Activated gamma-delta T cell treated with Interleukin-2 at 50 U/mL for 16 hours (primary cell): ENCODE measurements around the gene SLC19A2.

ENCODE experiments used
- DNase-seq: peaks from one replicate; pipeline ENCODE4 v3.0.0-alpha.2; 2020

The SLC19A2 gene

GRCh38 chr1:169473347-169473746 lies 12.4 kb downstream of the SLC19A2 start:
- no peak for DNase-seq

- DNase-seq, result no peak
These were observed 13.0 kb downstream of the SLC19A2 start for GRCh38 chr1:169472738-169473137.

GRCh38 chr1:169468982-169469381 lies 16.8 kb downstream of the SLC19A2 start:
- DNase-seq, result no peak

- DNase-seq, result no peak
These were observed 19.2 kb downstream of the SLC19A2 start for GRCh38 chr1:169466259-169467230.

- DNase-seq, result no peak
These were observed 20.5 kb downstream of the SLC19A2 start for GRCh38 chr1:169465281-169465680.

- no peak for DNase-seq
These were observed 23.4 kb downstream of the SLC19A2 start for GRCh38 chr1:169462385-169462784.

- no peak for DNase-seq
These were observed 24.2 kb downstream of the SLC19A2 start for GRCh38 chr1:169461390-169462000.

GRCh38 chr1:169460191-169460833 lies 25.4 kb downstream of the SLC19A2 start:
- DNase-seq, result no peak

- no peak for DNase-seq
These were observed 28.3 kb downstream of the SLC19A2 start for GRCh38 chr1:169457443-169457842.

GRCh38 chr1:169456029-169456428 lies 29.7 kb downstream of the SLC19A2 start:
- DNase-seq, result no peak

- no peak for DNase-seq
These were observed 32.8 kb downstream of the SLC19A2 start for GRCh38 chr1:169452921-169453320.

GRCh38 chr1:169451218-169451824 lies 34.4 kb downstream of the SLC19A2 start:
- DNase-seq, result no peak

- no peak for DNase-seq
These were observed 41.8 kb downstream of the SLC19A2 start for GRCh38 chr1:169443923-169444322.

- DNase-seq, result peak; percentile 56
These were observed 58.6 kb downstream of the SLC19A2 start, which contains the start of gene CCDC181 for GRCh38 chr1:169427081-169427641. Gene CCDC181 (minus strand): TSS chr1:169427474. CDS start chr1:169424927, 2,547 bp downstream.

GRCh38 chr1:169426174-169426705 lies 59.5 kb downstream of the SLC19A2 start:
- DNase-seq, result no peak

GRCh38 chr1:169421309-169421708 lies 64.4 kb downstream of the SLC19A2 start:
- no peak for DNase-seq

GRCh38 chr1:169414952-169415351 lies 70.8 kb downstream of the SLC19A2 start:
- no peak for DNase-seq
